Lung (tissue), 12 donors: ENCODE measurements around the gene NAA35. TPM values are rescaled to one million over a fixed set of nuclear protein-coding genes. Genes with fewer than 3 reads are reported as not detected.
"Not testable (repeated sequence)": the region's sequence is repeated elsewhere in the genome, so short reads cannot be mapped to it uniquely, and the experiment has no call there.

Experiments
- ATAC-seq: fragments of 200-7000 bp; cut with Tn5 transposase; one replicate; pipeline ENCODE4 v1.9.1; 2020; ENCODE audit warnings: moderate number of reproducible peaks; ENCODE audit not compliant: insufficient read depth, low FRiP score
- DNase-seq, 3 donors: peaks; one replicate each; pipeline ENCODE4 v3.0.0-alpha.2; 2013 to 2017
- H3K27ac ChIP-seq, 2 donors: one replicate each; pipeline ENCODE4 v1.5.1; 2013; ENCODE audit warnings: mild to moderate bottlenecking in 2 of 2, moderate library complexity in 2 of 2, control low read depth in 1 of 2, inconsistent platforms in 1 of 2, low read depth in 1 of 2, low read length in 1 of 2
- H3K27me3 ChIP-seq, 3 donors: one replicate each; pipeline ENCODE4 v1.5.1; 2013; ENCODE audit warnings: low read length in 2 of 3; ENCODE audit not compliant: control insufficient read depth in 3 of 3, insufficient read depth in 3 of 3
- H3K36me3 ChIP-seq, 4 donors: one replicate each; pipeline ENCODE4 v1.5.1; 2013; ENCODE audit warnings: low read length in 4 of 4, mild to moderate bottlenecking in 1 of 4, moderate library complexity in 1 of 4; ENCODE audit not compliant: control insufficient read depth in 4 of 4, insufficient read depth in 4 of 4
- H3K4me1 ChIP-seq, 5 donors: one replicate each; pipeline ENCODE4 v1.5.1; 2013; ENCODE audit warnings: low read length in 5 of 5, mild to moderate bottlenecking in 2 of 5, moderate library complexity in 1 of 5; ENCODE audit not compliant: control insufficient read depth in 5 of 5, insufficient read depth in 5 of 5
- H3K4me3 ChIP-seq: one replicate; pipeline ENCODE4 v1.5.1; 2013; ENCODE audit warnings: mild to moderate bottlenecking, control low read depth, moderate library complexity
- H3K9ac ChIP-seq, 2 donors: one replicate each; pipeline ENCODE4 v1.5.1; 2013; ENCODE audit warnings: low read length in 2 of 2, control low read depth in 1 of 2; ENCODE audit not compliant: insufficient read depth in 1 of 2
- H3K9me3 ChIP-seq, 4 donors: one replicate each; pipeline ENCODE4 v1.5.1; 2013; ENCODE audit warnings: low read length in 3 of 4, mild to moderate bottlenecking in 1 of 4, moderate library complexity in 1 of 4; ENCODE audit not compliant: control insufficient read depth in 4 of 4, insufficient read depth in 3 of 4
- WGBS, 2 donors: extraction: QIAGEN DNeasy Blood & Tissue Kit; methylation state at CpG; one replicate each; pipeline ENCODE4 v1.1.7; 2013; 5-methylcytosine and 5-hydroxymethylcytosine counted together
- polyA plus RNA-seq, 2 donors: library from polyadenylated mRNA; stranded (reverse); fragments of 200-250 nt; gene quantifications; one replicate each; pipeline ENCODE4 v1.2.1, GENCODE V29; 2013
- total RNA-seq, 2 donors: library from RNA; depleted of rRNA in 1 of 2; stranded (reverse); fragments of >200 nt in 1 of 2; gene quantifications; one replicate each; pipeline ENCODE4 v1.2.1, GENCODE V29; 2014 to 2021
- TF ChIP-seq, protein P1 (sequence below): IDR thresholded peaks from 2 replicates; pipeline ENCODE4 v1.5.1; 2012; ENCODE audit warnings: mild to moderate bottlenecking; ENCODE audit errors: control extremely low read depth, extremely low read depth
- donor health status: control.
- donor health status: control.
- donor health status: Bipolar disorder and iron deficiency.
- donor health status: healthy.
- donor health status: DM: yes; HTN: yes; CAD: no.

NAA35 gene
- total and polyA plus RNA-seq, 4 donors, result 6.8 to 33.9 (median 16.2) TPM

DNA sequence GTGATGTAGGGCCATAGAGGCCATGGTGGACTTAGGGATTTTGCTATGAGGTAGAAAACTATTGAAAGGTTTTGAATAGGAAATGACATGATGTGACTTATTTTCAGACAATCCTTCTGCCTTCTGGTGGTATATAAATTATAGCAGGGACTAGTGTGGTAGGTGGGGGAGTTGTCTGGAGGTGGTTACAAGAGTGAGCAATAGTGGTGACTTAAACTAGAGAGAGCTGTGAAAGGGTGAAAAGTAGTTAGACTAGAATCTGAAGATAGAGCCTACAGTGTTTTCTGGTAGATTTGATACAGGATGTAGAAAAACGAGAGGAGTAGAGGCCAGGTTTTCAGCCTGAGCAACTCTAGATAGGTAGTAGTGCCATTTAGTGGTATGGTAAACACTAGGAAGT, 32.3 kb downstream of the NAA35 start:
- Histone ChIP-seq H3K9me3 (no peaks in the 10 kb centered on the region), H3K27me3 (no peaks in the 10 kb centered on the region), H3K36me3 (peaks cover 3 to 28% (median 8%) of the 10 kb centered on the region in 4 donors), H3K27ac (no peak overlapping the region), H3K4me1 (peaks cover 0 to 3% (median 0%) of the 10 kb centered on the region in 5 donors), H3K4me3 (no peak overlapping the region), H3K9ac (no peak overlapping the region)
- WGBS, 2 donors, result 80 to 88% methylated on average over 1 of the region's 1 CpG
- no peak for DNase-seq
- TF ChIP-seq, protein P1, sequence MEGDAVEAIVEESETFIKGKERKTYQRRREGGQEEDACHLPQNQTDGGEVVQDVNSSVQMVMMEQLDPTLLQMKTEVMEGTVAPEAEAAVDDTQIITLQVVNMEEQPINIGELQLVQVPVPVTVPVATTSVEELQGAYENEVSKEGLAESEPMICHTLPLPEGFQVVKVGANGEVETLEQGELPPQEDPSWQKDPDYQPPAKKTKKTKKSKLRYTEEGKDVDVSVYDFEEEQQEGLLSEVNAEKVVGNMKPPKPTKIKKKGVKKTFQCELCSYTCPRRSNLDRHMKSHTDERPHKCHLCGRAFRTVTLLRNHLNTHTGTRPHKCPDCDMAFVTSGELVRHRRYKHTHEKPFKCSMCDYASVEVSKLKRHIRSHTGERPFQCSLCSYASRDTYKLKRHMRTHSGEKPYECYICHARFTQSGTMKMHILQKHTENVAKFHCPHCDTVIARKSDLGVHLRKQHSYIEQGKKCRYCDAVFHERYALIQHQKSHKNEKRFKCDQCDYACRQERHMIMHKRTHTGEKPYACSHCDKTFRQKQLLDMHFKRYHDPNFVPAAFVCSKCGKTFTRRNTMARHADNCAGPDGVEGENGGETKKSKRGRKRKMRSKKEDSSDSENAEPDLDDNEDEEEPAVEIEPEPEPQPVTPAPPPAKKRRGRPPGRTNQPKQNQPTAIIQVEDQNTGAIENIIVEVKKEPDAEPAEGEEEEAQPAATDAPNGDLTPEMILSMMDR, result no peak
- ATAC-seq, result no peak

DNA sequence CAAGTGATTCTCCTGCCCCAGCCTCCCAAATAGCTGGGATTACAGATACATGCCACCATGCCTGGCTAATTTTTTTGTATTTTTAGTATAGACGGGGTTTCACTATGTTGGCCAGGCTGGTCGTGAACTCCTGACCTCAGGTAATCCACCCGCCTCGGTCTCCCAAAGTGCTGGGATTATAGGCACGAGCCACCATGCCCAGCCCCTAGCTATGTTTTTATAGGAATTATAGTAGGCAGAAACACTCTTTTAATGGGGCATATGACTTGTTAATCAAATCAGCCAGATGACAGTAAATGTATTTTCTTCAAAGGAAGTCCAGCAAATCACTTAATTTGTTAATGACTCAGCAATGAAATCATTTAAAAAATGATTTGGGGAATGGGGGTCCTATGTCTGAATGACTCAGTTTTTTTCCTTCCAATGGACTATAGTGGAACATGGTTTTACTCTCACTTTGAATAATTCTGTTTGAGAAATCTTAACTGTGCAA, 33.2 kb downstream of the NAA35 start:
- not testable (repeated sequence) for H3K9ac ChIP-seq, H3K27me3 ChIP-seq, H3K4me3 ChIP-seq, H3K9me3 ChIP-seq, H3K4me1 ChIP-seq, DNase-seq, ATAC-seq, H3K27ac ChIP-seq
- H3K36me3 ChIP-seq, result peaks cover 3 to 29% (median 14%) of the 10 kb centered on the region in 4 donors
- WGBS, 2 donors, result 94 to 97% methylated on average over 5 of the region's 5 CpGs

DNA sequence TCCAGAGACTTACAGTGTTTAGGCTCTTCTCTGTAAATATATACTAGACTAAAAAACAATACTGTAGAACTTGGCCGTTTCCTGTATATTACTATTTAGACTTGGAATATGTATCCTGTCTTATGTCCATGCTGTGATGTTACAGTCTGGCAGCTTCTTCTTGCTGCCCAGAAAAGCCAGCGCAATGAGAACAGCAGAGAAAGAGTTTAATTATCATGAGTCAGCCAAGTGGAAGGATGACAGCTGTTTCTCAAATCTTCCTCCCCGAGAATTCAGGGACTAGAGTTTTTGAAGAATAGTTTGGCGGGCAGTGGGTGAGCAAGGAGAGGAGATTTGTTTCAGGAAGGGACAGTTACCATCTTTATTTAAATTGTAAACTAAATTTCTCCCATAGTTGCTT, 37.5 kb downstream of the NAA35 start:
- peak in 2 of 3 donors; percentile 59 to 77 for DNase-seq
- peaks cover 7 to 32% (median 16%) of the 10 kb centered on the region in 4 donors for H3K36me3 ChIP-seq
- no peak for ATAC-seq

GRCh38 chr9:85981369-85981768, 40.4 kb downstream of the NAA35 start:
- peaks cover 9 to 31% (median 17%) of the 10 kb centered on the region in 4 donors for H3K36me3 ChIP-seq
- peaks cover 0 to 4% (median 3%) of the 10 kb centered on the region in 5 donors for H3K4me1 ChIP-seq
- H3K27me3 ChIP-seq, result no peaks in the 10 kb centered on the region
- no peaks in the 10 kb centered on the region for H3K9me3 ChIP-seq
- TF ChIP-seq, protein P1, result no peak
- DNase-seq, result peak in 2 of 3 donors; percentile 9 to 10
- 89 to 93% methylated on average over 3 of the region's 3 CpGs for WGBS, 2 donors
- no peak overlapping the region for H3K9ac ChIP-seq
- no peak for ATAC-seq
- no peak overlapping the region for H3K27ac ChIP-seq
- H3K4me3 ChIP-seq, result no peak overlapping the region

More for the DNA sequence above, 37.5 kb downstream of the NAA35 start:
- Histone ChIP-seq H3K9ac (no peak overlapping the region), H3K27ac (no peak overlapping the region), H3K27me3 (no peaks in the 10 kb centered on the region), H3K4me3 (no peak overlapping the region), H3K9me3 (no peaks in the 10 kb centered on the region), H3K4me1 (peaks cover 0 to 4% (median 3%) of the 10 kb centered on the region in 5 donors)
- TF ChIP-seq, protein P1, result no peak
- 83 to 91% methylated on average over 4 of the region's 4 CpGs for WGBS, 2 donors
